GM23248 (cell line): ENCODE data around the gene SH3RF2. TPM values are rescaled to one million over a fixed set of nuclear protein-coding genes. Genes with fewer than 3 reads are reported as not detected.
A peak's percentile ranks its signal among the peaks of the same experiment; 100 is the strongest.

Experiments
- DNase-seq: peaks from one replicate; pipeline ENCODE4 v3.0.0-alpha.2; 2015
- H2AFZ ChIP-seq: fragments of 200-600 bp; sonication (generic); 2 replicates; pipeline ENCODE4 v1.6.1; 2016; ENCODE audit warnings: antibody characterized with exemption
- H3F3A ChIP-seq: fragments of 200-600 bp; sonication (generic); 2 replicates; pipeline ENCODE4 v1.6.1; 2016; ENCODE audit warnings: mild to moderate bottlenecking, antibody characterized with exemption, mixed run types; ENCODE audit not compliant: insufficient read depth
- H3K27ac ChIP-seq: fragments of 200-600 bp; sonication (generic); 2 replicates; pipeline ENCODE4 v1.5.1; 2016; ENCODE audit warnings: mild to moderate bottlenecking
- H3K27me3 ChIP-seq: fragments of 200-600 bp; sonication (generic); replicated peaks from 2 replicates; pipeline ENCODE4 v1.6.1; 2016; ENCODE audit warnings: mild to moderate bottlenecking; ENCODE audit not compliant: insufficient read depth
- H3K36me3 ChIP-seq: fragments of 200-600 bp; sonication (generic); 2 replicates; pipeline ENCODE4 v1.6.1; 2016; ENCODE audit warnings: low read depth, mild to moderate bottlenecking
- H3K4me1 ChIP-seq: fragments of 200-600 bp; sonication (generic); 2 replicates; pipeline ENCODE4 v1.6.1; 2016; ENCODE audit warnings: mild to moderate bottlenecking; ENCODE audit not compliant: insufficient read depth
- H3K4me2 ChIP-seq: fragments of 200-600 bp; sonication (generic); one replicate; pipeline ENCODE4 v1.6.1; 2016; ENCODE audit warnings: mild to moderate bottlenecking; ENCODE audit not compliant: unreplicated experiment
- H3K4me3 ChIP-seq: fragments of 200-600 bp; sonication (generic); 2 replicates; pipeline ENCODE4 v1.5.1; 2016; ENCODE audit warnings: mild to moderate bottlenecking
- H3K79me2 ChIP-seq: fragments of 200-600 bp; sonication (generic); 2 replicates; pipeline ENCODE4 v1.6.1; 2016; ENCODE audit warnings: mild to moderate bottlenecking; ENCODE audit not compliant: insufficient read depth
- H3K9ac ChIP-seq: fragments of 200-600 bp; sonication (generic); 2 replicates; pipeline ENCODE4 v1.6.1; 2016; ENCODE audit warnings: mild to moderate bottlenecking
- H3K9me2 ChIP-seq: fragments of 200-600 bp; sonication (generic); 2 replicates; pipeline ENCODE4 v1.6.1; 2016; ENCODE audit warnings: mixed run types, mild to moderate bottlenecking, moderate library complexity; ENCODE audit not compliant: insufficient read depth
- H3K9me3 ChIP-seq: fragments of 200-600 bp; sonication (generic); one replicate; pipeline ENCODE4 v1.6.1; 2017; ENCODE audit warnings: low read depth
- H4K20me1 ChIP-seq: fragments of 200-600 bp; sonication (generic); 2 replicates; pipeline ENCODE4 v1.6.0; 2016; ENCODE audit not compliant: insufficient read depth
- EZH2 ChIP-seq: fragments of 200-600 bp; sonication (generic); IDR thresholded peaks from 2 replicates; pipeline ENCODE4 v1.6.1; 2018; ENCODE audit warnings: antibody characterized with exemption, mild to moderate bottlenecking; ENCODE audit not compliant: insufficient read depth, poor library complexity, severe bottlenecking
- EZH2phosphoT487 ChIP-seq: fragments of 200-600 bp; sonication (generic); IDR thresholded peaks from 2 replicates; pipeline ENCODE4 v1.6.1; 2018; ENCODE audit warnings: antibody characterized with exemption, moderate library complexity, mild to moderate bottlenecking, low read depth; ENCODE audit not compliant: insufficient read depth
- WGBS, 2 experiments: methylation state at CpG; one replicate each; pipeline ENCODE4 v1.1.6; 2015 to 2017; ENCODE audit warnings: low lambda C conversion rate in 2 of 2, low coverage in 1 of 2; ENCODE audit errors: missing lambda C conversion rate in 2 of 2; 5-methylcytosine and 5-hydroxymethylcytosine counted together
- in situ Hi-C: fragments of 300-500 bp; cut with MboI; formaldehyde crosslinking; loops from 2 replicates; pipeline ENCODE4 v1.15.0; 2020
- polyA plus RNA-seq: library from polyadenylated mRNA; unstranded; fragments of >200 nt; fragmentation: Nextera tagmentation; extraction: Ambion mirVana; gene quantifications from 2 replicates; pipeline ENCODE4 v1.2.1, GENCODE V29; 2016
- total RNA-seq: library from RNA; depleted of rRNA; stranded (reverse); fragments of >200 nt; shearing (Covaris generic); gene quantifications from 2 replicates; pipeline ENCODE4 v1.2.3, GENCODE V29; 2014

Gene SH3RF2
- total and polyA plus RNA-seq, 2 experiments from 2014 or later = 0.21 TPM; not detected in 1

- Histone ChIP-seq H3K4me3 (no peak overlapping the region), H3F3A (no peaks in the 10 kb centered on the region), H3K9ac (no peak overlapping the region), H3K36me3 (no peaks in the 10 kb centered on the region), H4K20me1 (no peaks in the 10 kb centered on the region), H3K9me2 (no peaks in the 10 kb centered on the region), H3K79me2 (no peaks in the 10 kb centered on the region), H2AFZ (no peak overlapping the region), H3K4me2 (no peak overlapping the region), H3K27ac (no peak overlapping the region), H3K9me3 (no peaks in the 10 kb centered on the region), H3K4me1 (no peaks in the 10 kb centered on the region; the same call in 1 of the 2 replicates), H3K27me3 (no peaks in the 10 kb centered on the region)
- TF ChIP-seq EZH2phosphoT487 = no peak
- no peak for TF ChIP-seq EZH2
- peak; percentile 79 for DNase-seq
- WGBS, 2 experiments = 68 to 71% methylated on average over 15 of the region's 15 CpGs
- in situ Hi-C loops = no loop called here
These were observed 112.8 kb downstream of the SH3RF2 start for GRCh38 chr5:146048994-146049703.

GRCh38 chr5:146049704-146050026, 113.3 kb downstream of the SH3RF2 start:
- Histone ChIP-seq H3K9me2 (no peaks in the 10 kb centered on the region), H3K36me3 (no peaks in the 10 kb centered on the region), H3K4me3 (no peak overlapping the region), H3K79me2 (no peaks in the 10 kb centered on the region), H3K4me2 (no peak overlapping the region), H4K20me1 (no peaks in the 10 kb centered on the region), H3K27ac (no peak overlapping the region), H2AFZ (no peak overlapping the region), H3K9ac (no peak overlapping the region), H3K27me3 (no peaks in the 10 kb centered on the region), H3K9me3 (no peaks in the 10 kb centered on the region), H3K4me1 (no peaks in the 10 kb centered on the region; the same call in 1 of the 2 replicates), H3F3A (no peaks in the 10 kb centered on the region)
- TF ChIP-seq EZH2phosphoT487 = no peak
- TF ChIP-seq EZH2 = no peak
- in situ Hi-C loops = loop anchor here (25.0 kb wide), 1 partner anchor 1837 kb away; no protein-coding TSS in a partner anchor
- 31 to 38% methylated on average over 3 of the region's 3 CpGs for WGBS, 2 experiments
- no peak for DNase-seq

GRCh38 chr5:146050086-146050485, 113.7 kb downstream of the SH3RF2 start:
- Histone ChIP-seq H3K27me3 (no peaks in the 10 kb centered on the region), H2AFZ (no peak overlapping the region), H3K27ac (no peak overlapping the region), H3K4me1 (no peaks in the 10 kb centered on the region; the same call in 1 of the 2 replicates), H3K9ac (no peak overlapping the region), H4K20me1 (no peaks in the 10 kb centered on the region), H3K9me2 (no peaks in the 10 kb centered on the region), H3F3A (no peaks in the 10 kb centered on the region), H3K4me3 (no peak overlapping the region), H3K36me3 (no peaks in the 10 kb centered on the region), H3K9me3 (no peaks in the 10 kb centered on the region), H3K79me2 (no peaks in the 10 kb centered on the region), H3K4me2 (no peak overlapping the region)
- in situ Hi-C loops = loop anchor here (25.0 kb wide), 1 partner anchor 1838 kb away; no protein-coding TSS in a partner anchor
- no peak for TF ChIP-seq EZH2phosphoT487
- TF ChIP-seq EZH2 = no peak
- no peak for DNase-seq
- 55 to 57% methylated on average over 5 of the region's 5 CpGs for WGBS, 2 experiments

- Histone ChIP-seq H3K9ac (no peak overlapping the region), H2AFZ (no peak overlapping the region), H3K4me2 (no peak overlapping the region), H3K36me3 (no peaks in the 10 kb centered on the region), H3K27me3 (peaks cover 7% of the 10 kb centered on the region), H3K79me2 (no peaks in the 10 kb centered on the region), H3K4me3 (no peak overlapping the region), H3K4me1 (no peaks in the 10 kb centered on the region; the same call in 1 of the 2 replicates), H3K9me3 (no peaks in the 10 kb centered on the region), H3K9me2 (no peaks in the 10 kb centered on the region), H3F3A (no peaks in the 10 kb centered on the region), H4K20me1 (no peaks in the 10 kb centered on the region), H3K27ac (no peak overlapping the region)
- TF ChIP-seq EZH2phosphoT487 (no peak), EZH2 (no peak)
- peak; percentile 79 for DNase-seq
- WGBS, 2 experiments = 30 to 38% methylated on average over 3 of the region's 3 CpGs
- in situ Hi-C loops = loop anchor here (25.0 kb wide), 1 partner anchor 1839 kb away; no protein-coding TSS in a partner anchor
These were observed 115.3 kb downstream of the SH3RF2 start for GRCh38 chr5:146051678-146052077.
